Stimulated activated CD8-positive, alpha-beta memory T cell treated with anti-CD3 and anti-CD28 coated beads, Interleukin-7, amount 100 ng/mL, for 1 hour (primary cell): ENCODE data around the gene DUOXA1.
"Not testable (repeated sequence)": the region's sequence is repeated elsewhere in the genome, so short reads cannot be mapped to it uniquely, and the experiment has no call there.

Source experiments
- DNase-seq, 2 donors: peaks; one replicate each; pipeline ENCODE4 v3.0.0-alpha.2; 2020; ENCODE audit warnings: low read depth in 2 of 2

The DUOXA1 gene

DNA sequence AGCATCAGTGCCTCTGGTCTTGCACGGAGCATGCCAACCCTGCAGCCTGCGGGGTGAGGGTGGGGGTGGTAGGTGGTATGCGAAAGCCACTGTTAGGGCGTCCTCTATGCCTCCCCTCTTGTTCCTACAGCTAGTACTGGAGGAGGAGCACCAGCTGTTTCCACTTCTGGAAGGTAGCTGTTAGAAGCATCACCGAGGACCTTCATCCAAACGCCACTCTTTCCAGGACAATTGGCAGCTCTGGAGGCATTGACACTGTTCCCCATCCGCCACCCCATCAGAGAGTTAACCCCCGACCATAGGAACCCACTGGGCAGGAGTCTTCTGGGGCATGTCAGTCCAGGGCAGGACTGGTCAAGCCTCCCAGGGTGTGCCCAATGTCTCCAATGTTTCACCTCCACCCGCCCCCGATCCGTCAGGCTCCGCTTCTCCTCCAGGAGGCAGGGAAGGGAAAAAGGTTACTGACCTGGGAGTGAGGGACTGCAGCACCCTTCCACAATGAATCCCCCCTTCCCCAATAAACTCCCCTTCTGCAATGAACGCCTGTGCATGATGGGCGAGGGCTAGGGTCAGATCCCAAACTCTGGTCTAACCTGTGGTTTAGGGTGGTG lies 16.2 kb downstream of the DUOXA1 start:
- no peak for DNase-seq

DNA sequence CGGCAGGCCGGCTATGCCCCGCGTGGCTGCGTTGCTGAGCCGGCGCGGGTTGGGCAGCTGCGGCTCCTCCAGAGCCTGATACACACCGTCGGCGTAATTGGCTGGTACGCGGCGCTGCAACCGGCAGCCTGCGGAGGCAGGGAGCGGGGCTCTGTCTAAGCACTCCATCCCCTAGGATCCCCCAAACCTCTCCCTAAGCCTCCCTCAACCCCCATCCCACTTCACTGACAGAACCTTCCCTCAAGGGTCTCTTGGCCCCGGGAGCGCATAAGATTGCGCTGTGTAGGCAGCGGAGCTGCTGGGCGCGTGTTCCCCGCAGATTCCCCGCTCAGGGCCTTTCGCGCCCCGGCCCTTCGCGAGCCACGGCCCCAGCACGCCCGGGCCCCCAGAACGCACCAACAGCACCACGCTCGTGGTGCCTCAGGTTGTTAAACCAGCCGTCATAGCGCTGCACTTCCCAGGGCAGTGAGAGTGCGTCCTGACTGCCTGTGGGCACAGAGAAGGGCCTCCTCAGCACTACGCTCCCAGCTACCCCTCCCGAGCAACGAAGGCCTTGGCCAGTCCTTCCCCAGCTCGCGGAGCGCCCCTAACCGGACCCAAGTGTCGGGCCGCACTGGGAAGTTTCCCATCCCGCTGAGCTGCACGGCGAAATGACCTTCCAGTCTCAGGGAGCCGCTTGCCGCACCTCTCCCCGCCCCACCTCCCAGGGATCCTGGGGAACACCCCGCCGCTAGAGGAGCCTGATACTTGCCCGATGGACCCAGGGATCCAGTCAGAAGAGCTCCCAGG lies 16.9 kb downstream of the DUOXA1 start:
- DNase-seq: no peak

DNA sequence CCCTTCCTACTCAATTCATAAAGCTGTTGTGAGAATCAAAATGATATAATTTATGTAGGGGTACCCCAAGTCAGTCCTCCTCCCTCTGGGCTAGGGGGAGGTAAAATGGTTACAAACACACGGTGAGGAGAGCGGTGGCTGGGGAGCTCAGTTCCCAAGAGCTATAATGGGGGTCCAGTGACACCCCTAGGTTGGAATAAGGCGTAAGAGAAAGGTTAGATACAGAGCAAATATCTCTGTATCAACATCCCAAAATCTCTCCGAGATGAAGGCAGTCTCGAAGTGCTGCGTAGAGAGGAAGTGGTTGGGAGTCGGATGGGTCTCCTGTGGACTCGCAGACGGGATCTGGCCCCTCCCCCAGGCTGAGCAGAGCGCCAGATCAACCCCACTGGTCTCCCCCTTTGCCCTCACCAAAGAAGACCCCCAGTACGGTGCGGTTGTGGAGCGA lies 17.5 kb downstream of the DUOXA1 start:
- no peak for DNase-seq

DNA sequence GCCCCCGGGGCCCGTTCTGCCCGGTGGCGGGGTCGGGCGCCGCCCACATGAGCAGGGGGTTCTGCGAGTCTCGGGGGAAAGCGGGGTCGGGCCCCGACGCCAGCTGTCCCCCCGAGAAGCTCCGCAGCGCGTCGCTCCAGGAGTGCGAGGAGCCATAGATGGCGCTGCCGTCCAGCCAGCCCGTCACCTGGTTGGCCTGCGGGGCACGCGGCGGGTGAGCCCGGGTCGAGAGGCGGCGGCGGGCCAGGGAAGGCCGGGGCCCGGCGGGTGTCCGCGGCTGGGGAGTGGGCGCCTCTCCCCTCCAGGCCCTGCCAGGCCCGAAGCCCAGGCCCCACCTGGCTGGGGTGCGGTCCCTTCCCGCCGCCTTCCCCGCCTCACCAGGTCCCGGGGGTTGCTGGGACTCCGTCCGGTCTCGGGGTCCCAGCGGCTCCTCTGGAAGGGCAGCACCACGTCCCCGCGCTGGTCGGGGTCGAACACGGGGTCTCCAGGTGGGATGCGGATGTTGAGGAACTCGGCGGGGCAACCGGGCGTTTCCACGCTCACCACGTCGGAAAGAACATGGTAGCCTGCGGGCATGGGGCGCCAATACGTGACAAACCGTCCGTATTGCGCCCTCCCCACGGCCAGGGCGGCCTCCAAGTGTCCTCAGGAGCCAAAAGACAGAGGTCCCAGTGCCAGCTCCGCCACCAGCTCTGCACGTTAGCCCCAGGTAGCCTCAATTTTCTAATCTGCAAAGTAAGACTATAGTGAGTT lies 18.1 kb downstream of the DUOXA1 start:
- DNase-seq: no peak

DNA sequence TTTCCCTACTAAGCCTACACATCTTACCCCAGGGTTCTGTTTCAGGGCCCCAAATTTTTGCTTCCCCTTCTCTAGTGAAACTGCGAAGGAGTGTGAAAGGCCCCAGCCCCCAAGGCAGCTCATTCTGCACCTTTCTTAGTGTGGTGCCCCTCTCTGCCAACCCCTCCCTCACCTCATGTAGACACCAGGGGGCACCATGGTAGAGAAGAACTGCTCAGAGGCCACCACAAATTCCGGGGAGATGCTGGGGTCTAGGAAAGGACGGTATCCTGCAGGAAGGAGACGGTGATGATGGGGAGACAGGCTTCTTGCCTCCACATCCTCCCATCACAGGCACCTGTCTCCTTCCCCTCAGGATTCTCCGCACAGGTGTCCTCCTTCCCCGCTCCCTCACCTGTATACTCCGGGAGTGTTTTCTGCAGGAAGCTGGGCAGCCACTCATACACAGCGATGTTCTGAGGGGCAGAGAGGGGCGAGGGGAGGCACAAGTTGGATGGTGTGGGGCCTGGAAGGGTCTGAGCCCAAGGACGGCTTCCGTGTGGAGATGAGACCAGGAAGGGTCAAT lies 19.3 kb downstream of the DUOXA1 start:
- DNase-seq: no peak

DNA sequence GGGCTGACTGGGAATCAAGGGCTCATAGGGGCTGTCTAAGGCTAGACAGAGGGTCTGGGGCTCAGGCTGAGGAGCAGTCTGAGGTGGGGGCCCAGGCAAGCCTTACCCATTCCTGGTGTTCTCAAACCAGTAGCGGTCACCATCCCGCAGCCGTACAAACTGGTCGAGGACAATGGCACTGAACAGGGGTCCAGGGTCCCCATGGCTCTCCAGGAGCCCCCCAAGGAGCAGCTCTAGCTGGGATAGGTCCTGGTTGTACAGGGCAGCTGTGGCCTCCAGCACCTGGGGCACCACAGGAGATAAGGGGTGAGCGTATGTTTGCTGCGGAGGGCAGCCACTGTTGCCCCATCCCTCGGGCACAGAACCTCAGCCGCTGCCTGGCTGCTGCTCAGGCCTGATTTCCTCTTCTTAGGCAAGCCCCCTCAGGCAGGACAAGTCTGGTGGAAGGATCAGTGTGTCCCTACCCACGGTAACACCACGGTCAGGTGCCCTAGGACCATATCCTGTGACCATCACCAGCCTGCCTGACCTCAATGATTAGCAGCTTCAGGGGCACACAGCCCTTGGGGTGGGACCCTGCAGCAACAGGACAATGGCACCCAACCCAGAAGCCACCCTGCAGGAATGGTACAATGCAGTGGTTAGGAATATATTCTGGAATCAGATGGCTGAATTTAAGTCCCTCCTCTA lies 21.6 kb downstream of the DUOXA1 start:
- no peak for DNase-seq

DNA sequence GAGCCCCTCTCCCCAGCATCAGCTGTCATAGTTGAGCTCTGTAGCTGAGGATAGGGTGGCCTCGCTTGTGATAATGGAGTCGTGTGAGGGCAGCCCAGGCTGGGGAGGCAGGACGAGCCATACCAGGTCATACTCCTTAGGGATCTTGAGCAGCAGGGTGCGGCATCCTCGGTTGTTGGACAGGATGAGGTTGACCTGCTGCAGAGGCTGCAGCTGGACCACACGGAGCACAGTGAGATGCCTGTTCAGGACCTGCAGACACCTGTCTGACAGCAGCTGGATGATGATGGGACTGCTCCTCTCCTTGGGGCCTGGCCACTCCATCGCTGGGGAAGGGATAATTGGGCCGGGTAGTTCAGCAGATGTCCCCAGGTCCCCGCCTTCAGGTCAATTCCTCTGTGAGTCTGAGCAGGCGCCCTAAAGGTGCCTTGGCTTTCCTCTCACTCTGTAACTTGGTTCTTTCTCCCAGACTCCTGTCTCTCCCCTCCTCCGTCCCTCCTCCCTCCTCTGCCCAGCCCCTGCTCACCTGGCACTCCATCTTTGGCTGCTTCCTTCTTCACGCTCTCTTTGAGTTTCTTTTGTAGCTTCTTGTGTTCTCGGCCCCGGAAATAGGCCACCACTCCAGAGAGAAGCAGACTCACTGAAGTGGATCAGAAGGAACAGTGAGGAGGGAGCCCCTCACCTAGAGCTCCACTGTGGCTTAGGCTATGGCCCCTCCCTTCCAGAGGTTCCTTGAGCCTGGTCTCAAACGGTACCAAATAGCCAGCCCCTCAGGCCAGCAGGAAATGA lies 23.5 kb downstream of the DUOXA1 start:
- no peak for DNase-seq

DNA sequence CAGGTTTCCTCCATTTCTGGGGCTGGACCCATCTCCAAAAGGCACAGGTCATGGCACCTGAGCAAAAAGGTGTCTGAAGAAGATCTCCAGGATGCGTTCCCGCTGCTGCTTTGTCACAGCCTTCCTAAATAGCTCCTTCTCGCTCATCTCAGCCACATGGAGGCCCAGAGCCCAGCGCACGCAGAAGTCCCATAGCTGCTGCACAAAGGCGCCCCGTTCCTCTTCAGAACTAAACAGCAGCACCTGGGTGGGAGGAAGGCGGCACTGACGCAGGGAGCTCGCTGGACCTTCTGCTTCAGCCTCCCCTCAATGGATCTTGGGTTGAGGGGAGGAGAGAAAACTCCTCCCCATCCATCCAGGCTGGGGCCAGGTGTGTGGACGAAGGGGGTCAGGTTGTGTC lies 24.1 kb downstream of the DUOXA1 start:
- DNase-seq: no peak

DNA sequence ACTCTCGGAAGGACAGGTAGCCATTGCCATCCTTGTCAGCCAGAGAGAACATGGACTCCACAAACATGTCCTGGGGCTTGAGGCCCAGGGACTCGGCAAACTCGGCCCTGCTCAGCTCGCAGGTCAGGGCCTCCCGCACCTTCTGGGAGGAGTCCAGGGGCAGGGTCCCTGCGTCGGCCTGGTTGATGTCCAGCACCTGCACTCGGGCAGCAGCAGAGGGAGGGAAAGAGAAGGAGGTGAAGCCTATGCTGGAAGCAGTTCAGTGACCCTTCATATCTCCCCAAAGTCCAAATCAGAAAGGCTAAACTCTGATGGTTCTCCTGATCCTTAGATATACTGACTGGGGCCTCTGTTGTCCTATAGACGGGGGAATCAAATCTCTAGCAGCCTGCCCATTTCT lies 25.5 kb downstream of the DUOXA1 start:
- not testable (repeated sequence) for DNase-seq

DNA sequence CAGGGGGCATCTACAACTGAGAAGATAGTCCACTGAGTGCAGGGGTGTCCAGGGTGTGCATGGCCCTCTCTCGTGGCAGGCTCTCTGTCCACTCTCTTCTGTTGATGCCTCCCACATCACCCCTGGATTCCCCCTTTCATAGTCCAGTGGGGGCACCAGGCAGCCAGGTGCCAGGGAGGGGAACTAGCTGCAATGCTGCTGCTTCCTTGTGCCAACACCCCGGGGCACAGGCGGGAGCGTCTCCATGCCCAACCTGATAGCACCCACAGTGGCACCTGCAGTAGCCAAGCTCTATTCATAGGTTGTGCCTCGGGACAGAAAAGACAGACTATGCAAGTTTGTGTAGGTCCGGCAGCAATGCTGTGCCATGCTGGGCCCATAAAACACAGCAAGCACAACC lies 27.5 kb downstream of the DUOXA1 start:
- DNase-seq: no peak

DNA sequence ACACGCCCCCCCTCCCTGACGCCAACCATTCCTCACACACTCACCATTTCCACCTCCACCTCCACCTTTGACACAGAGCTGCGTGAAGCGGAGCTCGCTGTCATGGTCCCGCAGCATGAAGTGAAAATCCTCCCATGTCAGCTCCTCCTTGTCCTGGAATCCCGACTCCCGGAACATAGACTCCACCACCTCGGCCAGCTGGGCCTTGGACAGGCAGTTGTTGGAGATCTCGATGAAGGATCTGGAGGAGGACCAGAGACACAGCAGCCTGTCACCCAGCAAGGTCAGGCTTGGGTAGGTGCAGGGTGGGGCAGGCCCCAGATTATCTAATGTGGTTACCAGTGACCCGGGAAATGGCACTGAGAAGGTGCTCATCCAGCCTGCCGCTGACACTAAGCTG lies 27.9 kb downstream of the DUOXA1 start:
- no peak for DNase-seq

DNA sequence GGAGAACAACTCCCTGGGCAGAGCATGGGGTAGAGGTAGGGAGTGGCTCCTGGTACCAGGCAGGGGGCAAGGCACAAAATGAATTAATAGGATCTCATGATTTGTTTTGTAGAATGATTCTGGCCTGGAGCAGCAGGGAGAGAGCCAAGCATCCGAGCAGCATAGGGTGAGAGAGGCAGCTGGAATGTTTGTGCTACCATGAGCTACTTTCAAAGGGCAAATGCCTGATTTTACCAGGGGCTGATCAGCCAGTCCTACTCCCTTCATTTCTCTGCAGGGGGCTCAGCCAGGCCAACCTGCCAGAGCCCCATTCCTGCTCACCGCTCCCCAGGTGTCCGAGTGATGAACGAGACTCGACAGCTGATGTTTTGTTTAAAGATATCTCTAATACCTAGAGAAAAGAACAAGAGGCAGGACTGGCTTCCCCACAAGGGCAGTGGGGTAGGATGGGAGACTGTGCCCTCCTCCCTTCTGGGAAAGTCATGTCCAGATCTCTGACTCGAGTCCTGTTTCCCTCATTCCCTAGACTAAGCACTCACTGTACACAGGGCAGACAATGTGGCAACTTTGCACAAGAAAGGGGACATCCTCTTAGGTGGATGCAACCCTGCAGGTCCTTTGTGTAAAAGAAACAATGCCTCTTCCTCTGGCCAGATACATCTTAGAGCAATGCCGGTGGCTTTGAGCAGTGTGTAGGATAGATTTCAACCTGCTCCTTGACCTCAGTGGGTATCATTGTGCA lies 28.6 kb downstream of the DUOXA1 start:
- DNase-seq: no peak

DNA sequence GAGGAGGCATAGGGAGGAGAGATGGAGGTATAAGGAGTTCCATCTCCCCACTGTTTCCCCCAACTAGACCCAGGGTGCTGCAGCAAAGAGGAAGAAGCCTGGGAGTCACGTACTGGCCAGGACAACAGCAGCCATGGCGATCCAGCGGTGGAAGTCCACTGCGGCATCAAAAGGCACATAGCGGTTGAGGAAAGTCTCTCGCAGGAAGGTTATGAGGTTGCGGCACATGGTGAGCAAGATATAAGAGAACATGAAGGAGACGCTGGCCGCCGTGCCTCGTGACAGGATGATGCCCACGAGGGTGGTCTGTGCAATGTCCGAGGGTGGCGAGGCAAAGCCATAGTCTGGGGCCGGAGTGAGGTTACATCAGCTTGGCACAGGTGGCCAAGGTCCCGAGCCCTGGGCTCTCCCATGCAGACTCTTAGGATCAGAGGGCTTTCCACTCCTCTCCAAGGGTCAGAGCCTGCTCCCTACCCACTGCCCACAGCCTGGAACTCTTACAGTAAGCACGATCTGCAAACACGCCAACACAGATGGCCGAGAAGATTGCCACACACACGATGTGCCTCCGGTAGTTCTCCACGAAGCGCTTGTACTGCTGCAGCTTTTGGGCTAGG lies 30.0 kb downstream of the DUOXA1 start:
- DNase-seq: no peak

DNA sequence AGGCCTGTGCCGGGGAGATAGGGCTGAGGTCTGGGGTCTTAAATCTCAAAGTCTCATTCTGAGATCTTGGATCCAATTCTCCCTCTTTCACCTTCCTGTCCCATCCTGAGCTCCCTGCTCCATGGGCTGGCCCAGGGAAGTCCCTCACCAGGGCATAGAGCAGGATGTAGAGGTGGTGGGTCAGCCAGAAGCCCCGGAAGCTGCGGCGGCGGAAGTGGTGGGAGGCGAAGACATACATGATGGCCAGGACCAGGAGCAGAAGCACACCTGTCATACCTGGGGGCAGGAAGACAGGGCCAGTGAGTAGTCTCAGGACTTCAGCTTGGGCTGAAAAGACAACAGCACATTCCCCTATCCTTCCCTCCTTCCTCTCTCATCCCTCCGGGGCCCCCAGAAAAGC lies 32.2 kb downstream of the DUOXA1 start:
- DNase-seq: no peak

DNA sequence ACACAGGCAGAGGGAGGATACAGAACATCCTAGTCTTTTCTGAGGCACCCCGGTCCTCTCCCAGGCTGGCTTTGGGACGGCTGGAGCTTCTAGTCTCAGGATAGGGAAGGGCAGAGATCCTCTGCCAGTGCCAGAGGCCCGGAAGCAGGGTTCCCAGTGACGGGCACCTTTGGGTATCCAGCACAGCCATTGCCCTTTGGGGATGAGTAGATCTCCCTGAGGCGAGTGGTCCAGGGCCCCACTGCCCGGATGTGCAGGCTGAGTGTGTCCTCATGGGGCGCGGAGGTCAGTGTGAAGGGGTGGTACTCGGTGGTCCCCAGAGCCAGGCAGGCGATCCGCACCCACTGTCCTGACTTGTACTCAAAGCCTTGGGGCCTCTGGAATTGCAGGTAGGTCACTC lies 34.0 kb downstream of the DUOXA1 start:
- no peak for DNase-seq

DNA sequence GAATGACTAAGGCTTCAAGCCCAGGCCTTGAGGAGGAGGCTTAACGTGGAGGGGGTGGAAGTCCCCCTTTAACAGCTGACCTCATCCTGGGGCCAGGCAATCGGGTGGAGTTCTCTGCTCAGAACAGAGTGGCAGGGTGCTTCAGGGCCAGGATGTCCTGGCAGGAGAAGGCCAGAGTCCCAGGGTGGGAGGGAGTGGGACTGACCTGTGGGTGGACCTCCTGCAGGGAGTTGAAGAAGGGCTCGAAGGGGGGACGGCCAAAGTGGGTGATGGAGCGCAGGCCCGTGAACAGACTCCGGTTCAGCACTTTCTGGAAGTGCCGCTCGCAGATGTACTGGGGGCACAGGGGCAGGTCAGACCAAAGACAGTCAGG lies 35.3 kb downstream of the DUOXA1 start:
- DNase-seq: no peak

DNA sequence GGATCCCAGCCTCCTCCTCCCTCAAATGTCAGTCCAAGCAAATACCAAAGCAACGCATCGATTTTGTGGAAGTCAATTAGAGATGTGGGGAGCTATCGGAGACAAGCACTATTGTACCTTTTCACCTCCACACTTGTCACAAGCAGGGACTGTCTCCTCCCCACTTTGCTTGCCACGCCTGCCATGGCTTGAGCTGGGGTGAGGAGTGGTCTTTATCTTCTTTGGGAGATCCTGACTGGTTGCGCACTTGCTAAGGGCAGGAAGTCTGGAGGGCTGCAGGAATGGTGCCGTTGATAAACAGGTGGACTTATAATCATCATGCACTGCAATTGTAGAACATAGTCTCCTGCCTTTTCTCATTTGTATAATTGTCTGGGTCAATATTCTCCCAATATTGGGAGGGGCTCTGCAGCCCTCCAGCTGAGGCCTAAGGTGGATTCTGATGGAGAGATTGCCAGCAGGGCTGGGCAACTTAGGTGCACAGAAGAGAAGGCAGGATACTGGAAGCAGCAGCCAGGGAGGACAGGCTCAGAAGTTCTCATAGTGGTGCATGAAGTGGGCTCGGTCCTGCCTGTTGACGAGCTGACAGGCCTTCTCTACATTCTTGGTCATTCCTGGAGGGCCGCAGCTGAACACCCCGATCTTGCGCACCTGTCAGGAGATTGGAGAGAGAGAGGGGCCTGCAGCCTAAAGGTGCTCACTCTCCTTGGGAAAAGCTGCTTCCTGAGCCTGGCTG lies 35.9 kb downstream of the DUOXA1 start:
- DNase-seq: no peak

DNA sequence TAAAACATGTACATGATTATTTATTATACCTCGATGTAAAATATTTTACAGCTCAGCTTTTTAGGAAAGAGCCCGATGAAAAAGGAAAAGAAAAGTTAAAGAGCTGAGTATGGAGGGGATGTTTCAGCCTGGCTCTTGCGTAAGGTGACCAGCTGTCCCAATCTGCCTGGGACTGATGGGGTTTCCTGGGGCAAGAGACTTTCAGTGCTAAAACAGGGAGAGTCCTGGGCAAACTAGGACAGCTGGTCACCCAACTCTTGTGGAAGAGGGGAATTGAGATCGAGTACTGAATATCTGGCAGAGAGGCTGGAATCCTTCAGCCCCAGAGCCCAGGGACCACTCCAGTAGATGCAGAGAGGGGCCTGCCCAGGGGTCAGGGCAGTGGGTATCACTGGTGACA lies 36.7 kb downstream of the DUOXA1 start:
- DNase-seq: no peak

DNA sequence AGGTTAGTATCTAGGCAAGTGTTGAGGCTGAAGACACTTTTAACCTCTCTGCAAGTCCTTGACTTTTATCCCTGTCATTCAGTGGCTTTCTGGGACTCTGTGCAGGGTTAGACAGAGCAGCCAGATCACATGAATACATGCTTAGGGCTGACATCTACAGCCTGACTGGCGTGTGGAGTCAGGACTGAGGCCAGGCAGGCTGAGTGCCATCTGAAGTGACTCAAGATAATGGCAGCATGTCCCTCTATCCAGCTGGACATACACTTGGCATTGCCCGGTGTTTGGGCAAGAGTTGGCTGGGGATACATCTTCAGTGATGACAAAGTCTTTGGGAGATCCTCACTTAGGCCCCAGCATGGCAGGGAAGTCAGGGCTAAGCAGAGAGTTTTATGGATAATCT lies 38.1 kb downstream of the DUOXA1 start:
- no peak for DNase-seq
